ENCODE measurements around the gene APOF. TPM values are rescaled to one million over a fixed set of nuclear protein-coding genes. Genes with fewer than 3 reads are reported as not detected.

APOF gene
- total and polyA plus RNA-seq, 9 of the 15 experiments (the other 6 are each of a cell fraction or from before 2014, with no cell fraction given), result 0.09 to 0.15 (median 0.12) TPM; not detected in 5

DNA sequence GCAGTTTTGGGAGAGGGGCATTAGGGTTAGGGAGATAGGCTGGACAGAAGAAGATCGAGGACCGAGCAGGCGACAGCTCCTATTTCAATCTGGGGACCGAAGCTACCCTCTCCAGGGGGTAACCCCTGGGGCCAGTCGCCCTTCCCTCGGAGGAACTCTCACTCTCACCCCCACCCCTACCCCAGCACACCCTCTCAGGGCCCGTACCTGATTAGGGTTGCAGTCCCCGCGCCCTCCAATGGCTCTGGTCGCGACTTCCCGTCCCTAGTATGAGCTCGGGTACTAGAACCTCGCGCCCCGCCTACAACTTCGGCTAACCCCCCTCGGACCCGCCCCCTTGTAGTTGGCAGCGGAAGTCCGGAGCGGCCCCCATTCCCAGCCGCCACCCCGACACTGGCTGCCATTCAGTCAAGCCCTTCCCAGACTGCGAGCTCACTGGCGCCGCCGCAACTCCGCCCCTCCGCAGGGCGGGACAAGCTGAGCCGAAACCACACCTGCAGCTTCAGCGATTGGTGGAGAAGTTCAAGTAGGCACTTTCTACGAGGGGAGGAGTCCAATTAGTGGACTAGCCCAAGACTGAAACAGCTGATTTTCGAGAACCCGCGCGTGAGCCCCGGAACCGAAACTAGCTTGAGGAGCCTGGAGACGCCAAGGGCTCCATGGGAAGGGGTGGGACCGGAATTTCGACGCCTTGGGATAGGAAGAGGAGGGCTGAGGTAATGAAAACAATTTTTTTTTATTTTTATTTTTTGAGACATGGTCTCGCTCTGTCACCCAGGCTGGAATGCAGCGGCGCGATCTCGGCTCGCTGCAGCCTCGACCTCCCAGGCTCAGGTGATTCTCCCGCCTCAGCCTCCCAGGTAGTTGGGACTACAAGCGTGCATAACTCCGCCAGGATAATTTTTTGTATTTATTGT, 2.5 kb downstream of the APOF start, which contains the start of gene STAT2 (continued):
- TF ChIP-seq, protein P1, sequence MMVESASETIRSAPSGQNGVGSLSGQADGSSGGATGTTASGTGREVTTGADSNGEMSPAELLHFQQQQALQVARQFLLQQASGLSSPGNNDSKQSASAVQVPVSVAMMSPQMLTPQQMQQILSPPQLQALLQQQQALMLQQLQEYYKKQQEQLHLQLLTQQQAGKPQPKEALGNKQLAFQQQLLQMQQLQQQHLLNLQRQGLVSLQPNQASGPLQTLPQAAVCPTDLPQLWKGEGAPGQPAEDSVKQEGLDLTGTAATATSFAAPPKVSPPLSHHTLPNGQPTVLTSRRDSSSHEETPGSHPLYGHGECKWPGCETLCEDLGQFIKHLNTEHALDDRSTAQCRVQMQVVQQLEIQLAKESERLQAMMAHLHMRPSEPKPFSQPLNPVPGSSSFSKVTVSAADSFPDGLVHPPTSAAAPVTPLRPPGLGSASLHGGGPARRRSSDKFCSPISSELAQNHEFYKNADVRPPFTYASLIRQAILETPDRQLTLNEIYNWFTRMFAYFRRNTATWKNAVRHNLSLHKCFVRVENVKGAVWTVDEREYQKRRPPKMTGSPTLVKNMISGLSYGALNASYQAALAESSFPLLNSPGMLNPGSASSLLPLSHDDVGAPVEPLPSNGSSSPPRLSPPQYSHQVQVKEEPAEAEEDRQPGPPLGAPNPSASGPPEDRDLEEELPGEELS (CRISPR knock-in tag; IDR thresholded peaks at IDR 0.05; ENCODE audit: borderline replicate concordance), result no peak
- TF ChIP-seq SNIP1 (IDR thresholded peaks at IDR 0.05; ENCODE audit: low read depth) (no peak), MCM3 (IDR thresholded peaks at IDR 0.05) (no peak), GABPB1 (CRISPR knock-in tag; IDR thresholded peaks at IDR 0.05) (peak; percentile 92), RFX5 (IDR thresholded peaks at IDR 0.05; ENCODE audit: low read depth, low read length) (no peak), EP400 (IDR thresholded peaks at IDR 0.05) (peak; percentile 61), HNRNPL (IDR thresholded peaks at IDR 0.05; ENCODE audit: low read depth, low read length) (no peak; the same call in 1 of the 2 replicates), THRAP3 (IDR thresholded peaks at IDR 0.05; ENCODE audit: borderline replicate concordance) (no peak), ZFP30 (CRISPR knock-in tag; IDR thresholded peaks at IDR 0.05; ENCODE audit: borderline replicate concordance) (no peak), CEBPB (tag; IDR thresholded peaks at IDR 0.05) (no peak), JUND (IDR thresholded peaks at IDR 0.05; ENCODE audit: borderline replicate concordance, low read depth, low read length) (peak; percentile 40; the same call in 1 of the 2 replicates), JUND (tag; IDR thresholded peaks at IDR 0.05; ENCODE audit: borderline replicate concordance, low read depth, low read length) (no peak; the same call in 2 of the 3 replicates), MIER1 (IDR thresholded peaks at IDR 0.05; ENCODE audit: low read depth) (no peak), SMAD1 (IDR thresholded peaks at IDR 0.05; ENCODE audit: low read depth, low read length, partially characterized antibody) (peak; percentile 51), GTF2F1 (IDR thresholded peaks at IDR 0.05; ENCODE audit: low read depth, low read length) (no peak), SIX5 (IDR thresholded peaks at IDR 0.05; ENCODE audit: borderline replicate concordance in 1 of 2, insufficient read depth in 1 of 2, low read depth in 1 of 2, low read length in 2 of 2) (no peak), ZNF561 (CRISPR knock-in tag; conservative IDR thresholded peaks at IDR 0.05) (no peak), ZNF354B (CRISPR knock-in tag; IDR thresholded peaks at IDR 0.05) (no peak), FOXP1 (CRISPR knock-in tag; IDR thresholded peaks at IDR 0.05) (no peak)
- TF ChIP-seq, protein P2, sequence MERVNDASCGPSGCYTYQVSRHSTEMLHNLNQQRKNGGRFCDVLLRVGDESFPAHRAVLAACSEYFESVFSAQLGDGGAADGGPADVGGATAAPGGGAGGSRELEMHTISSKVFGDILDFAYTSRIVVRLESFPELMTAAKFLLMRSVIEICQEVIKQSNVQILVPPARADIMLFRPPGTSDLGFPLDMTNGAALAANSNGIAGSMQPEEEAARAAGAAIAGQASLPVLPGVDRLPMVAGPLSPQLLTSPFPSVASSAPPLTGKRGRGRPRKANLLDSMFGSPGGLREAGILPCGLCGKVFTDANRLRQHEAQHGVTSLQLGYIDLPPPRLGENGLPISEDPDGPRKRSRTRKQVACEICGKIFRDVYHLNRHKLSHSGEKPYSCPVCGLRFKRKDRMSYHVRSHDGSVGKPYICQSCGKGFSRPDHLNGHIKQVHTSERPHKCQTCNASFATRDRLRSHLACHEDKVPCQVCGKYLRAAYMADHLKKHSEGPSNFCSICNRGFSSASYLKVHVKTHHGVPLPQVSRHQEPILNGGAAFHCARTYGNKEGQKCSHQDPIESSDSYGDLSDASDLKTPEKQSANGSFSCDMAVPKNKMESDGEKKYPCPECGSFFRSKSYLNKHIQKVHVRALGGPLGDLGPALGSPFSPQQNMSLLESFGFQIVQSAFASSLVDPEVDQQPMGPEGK (CRISPR knock-in tag; IDR thresholded peaks at IDR 0.05; ENCODE audit: borderline replicate concordance), result no peak
- TF ChIP-seq, protein P3, sequence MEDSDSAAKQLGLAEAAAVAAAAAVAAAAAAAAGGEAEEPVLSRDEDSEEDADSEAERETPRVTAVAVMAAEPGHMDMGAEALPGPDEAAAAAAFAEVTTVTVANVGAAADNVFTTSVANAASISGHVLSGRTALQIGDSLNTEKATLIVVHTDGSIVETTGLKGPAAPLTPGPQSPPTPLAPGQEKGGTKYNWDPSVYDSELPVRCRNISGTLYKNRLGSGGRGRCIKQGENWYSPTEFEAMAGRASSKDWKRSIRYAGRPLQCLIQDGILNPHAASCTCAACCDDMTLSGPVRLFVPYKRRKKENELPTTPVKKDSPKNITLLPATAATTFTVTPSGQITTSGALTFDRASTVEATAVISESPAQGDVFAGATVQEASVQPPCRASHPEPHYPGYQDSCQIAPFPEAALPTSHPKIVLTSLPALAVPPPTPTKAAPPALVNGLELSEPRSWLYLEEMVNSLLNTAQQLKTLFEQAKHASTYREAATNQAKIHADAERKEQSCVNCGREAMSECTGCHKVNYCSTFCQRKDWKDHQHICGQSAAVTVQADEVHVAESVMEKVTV (CRISPR knock-in tag; IDR thresholded peaks at IDR 0.05), result no peak

All from K562 (cell line).